Measurements from ENCODE around the gene EFTUD2.
A peak's percentile ranks its signal among the peaks of the same experiment; 100 is the strongest.

The EFTUD2 gene

GRCh38 chr17:44925731-44926697 is 26.8 kb upstream of the EFTUD2 start:
- no peak for DNase-seq

GRCh38 chr17:44924107-44924544 is 24.9 kb upstream of the EFTUD2 start:
- no peak for DNase-seq

GRCh38 chr17:44922746-44923470 is 23.7 kb upstream of the EFTUD2 start:
- no peak for DNase-seq

- DNase-seq: no peak
These were observed 22.9 kb upstream of the EFTUD2 start for GRCh38 chr17:44922136-44922535.

- no peak for DNase-seq
These were observed 22.1 kb upstream of the EFTUD2 start for GRCh38 chr17:44921122-44921882.

GRCh38 chr17:44920565-44920940 is 21.3 kb upstream of the EFTUD2 start:
- DNase-seq: no peak

- DNase-seq: peak; percentile 54
These were observed 20.8 kb upstream of the EFTUD2 start for GRCh38 chr17:44919885-44920564.

- no peak for DNase-seq
These were observed 20.2 kb upstream of the EFTUD2 start for GRCh38 chr17:44919411-44919810.

- DNase-seq: no peak
These were observed 18.8 kb upstream of the EFTUD2 start for GRCh38 chr17:44918006-44918405.

GRCh38 chr17:44917456-44917855 is 18.2 kb upstream of the EFTUD2 start:
- DNase-seq: no peak

- no peak for DNase-seq
These were observed 17.6 kb upstream of the EFTUD2 start for GRCh38 chr17:44916781-44917241.

- DNase-seq: peak; percentile 61
These were observed 16.9 kb upstream of the EFTUD2 start for GRCh38 chr17:44915862-44916780.

- DNase-seq: no peak
These were observed 16.1 kb upstream of the EFTUD2 start, which contains the start of gene GFAP for GRCh38 chr17:44915321-44915726. TSS of gene GFAP (minus strand) at chr17:44915500. CDS start at chr17:44915486, 14 bp downstream.

- DNase-seq: no peak
These were observed 15.5 kb upstream of the EFTUD2 start for GRCh38 chr17:44914698-44915271.

- DNase-seq: no peak
These were observed 14.9 kb upstream of the EFTUD2 start for GRCh38 chr17:44914148-44914547.

- no peak for DNase-seq
These were observed 14.4 kb upstream of the EFTUD2 start for GRCh38 chr17:44913676-44914075.

- DNase-seq: no peak
These were observed 13.7 kb upstream of the EFTUD2 start for GRCh38 chr17:44912763-44913544.

GRCh38 chr17:44911133-44912001 is 12.1 kb upstream of the EFTUD2 start:
- DNase-seq: peak; percentile 30

All from MV-4-11 (cell line).